DMS 273 (cell line): Measurements from ENCODE around the gene NCF4.

Experiments
- DNase-seq: peaks from one replicate; lab custom pipeline; 2025; ENCODE audit not compliant: unreplicated experiment; lab: John Stamatoyannopoulos, UW

NCF4 gene

GRCh38 chr22:36918586-36919284 lies 57.9 kb downstream of the NCF4 start:
- no peak for DNase-seq

DNA sequence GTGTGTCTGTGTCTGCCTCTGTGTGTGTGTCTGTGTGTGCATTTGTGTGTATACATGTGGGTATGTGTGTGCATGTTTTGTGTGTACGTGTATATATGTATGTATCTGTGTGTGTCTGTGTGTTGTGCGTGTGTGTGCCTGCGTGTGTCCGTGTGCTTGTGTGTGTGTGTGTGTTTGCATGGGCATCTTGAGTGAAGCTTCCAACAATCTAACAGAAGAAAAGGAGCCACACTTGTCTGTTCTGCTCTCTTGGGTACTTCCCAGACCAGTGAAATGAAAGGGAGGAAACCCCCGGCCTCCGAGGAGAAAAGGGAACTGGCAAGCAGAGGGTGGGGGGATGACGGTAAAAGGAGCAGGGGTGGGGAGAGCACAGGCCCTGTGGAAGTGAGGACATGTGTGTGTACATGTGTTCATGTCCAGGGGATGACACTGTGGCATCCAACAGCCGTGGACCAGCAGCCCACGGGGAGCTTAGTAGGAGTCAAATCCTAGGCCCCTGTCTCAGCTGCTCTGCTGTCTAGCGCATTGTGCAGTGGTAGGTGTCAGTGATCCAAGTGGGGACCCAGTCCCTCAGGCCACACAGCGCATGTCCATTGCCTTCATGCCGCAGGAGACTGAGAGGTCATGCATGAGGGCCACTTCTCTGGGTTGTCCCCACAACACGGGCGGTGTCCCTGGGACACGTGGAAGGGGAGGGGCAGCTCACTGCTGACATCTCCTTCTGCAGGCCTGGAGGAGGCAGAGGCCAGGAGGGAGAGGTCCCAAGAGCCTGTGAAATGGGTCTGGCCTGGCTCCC lies 60.7 kb downstream of the NCF4 start:
- DNase-seq: no peak

GRCh38 chr22:36922105-36922608 lies 61.4 kb downstream of the NCF4 start:
- DNase-seq: no peak

DNA sequence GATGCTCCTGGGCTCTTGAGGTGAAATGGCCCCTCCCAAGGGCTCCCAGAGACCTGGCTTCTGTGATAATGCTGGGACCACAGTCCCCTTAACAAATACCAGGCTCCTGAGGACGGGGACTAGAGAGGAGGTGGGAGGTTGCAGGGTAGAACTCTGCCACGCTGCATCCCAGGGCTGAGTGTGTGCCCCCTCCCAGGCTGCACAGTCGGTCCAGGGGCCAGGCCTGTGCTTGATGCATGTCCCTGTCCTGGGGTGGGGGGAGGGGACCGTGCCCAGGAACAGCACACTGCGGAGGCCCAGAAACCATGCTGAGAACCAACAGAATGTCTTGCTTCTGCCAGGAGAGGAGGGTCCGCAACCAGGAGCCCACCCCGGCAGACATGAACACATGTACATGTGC lies 61.9 kb downstream of the NCF4 start:
- DNase-seq: no peak

DNA sequence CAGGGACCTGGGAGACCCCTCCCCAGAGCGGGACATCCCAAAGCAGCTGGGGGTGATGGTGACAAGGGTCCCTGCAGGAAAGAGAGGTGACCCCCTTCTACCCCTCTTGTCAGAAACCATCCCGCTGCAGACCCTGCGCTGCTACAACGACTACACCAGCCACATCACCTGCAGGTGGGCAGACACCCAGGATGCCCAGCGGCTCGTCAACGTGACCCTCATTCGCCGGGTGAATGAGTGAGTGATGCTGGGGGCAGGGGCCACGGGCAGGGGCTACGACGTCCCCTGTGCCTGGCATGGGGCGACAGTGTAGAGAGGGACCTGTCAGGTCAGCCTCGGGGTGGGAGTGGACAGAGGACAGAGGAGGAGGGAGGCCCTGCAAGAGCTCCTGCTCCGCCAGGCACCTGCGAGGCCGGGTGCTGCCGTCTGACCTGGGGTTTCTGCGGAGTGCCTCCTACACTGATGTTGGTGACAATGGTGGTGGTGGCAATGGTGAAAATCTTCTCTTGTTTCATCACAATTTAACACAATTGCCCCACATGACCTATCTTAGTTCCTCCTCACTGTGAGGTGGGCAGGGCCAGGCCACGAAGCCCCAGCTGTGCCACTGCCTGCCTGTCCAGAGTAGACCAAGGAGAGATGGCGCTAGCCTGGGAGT lies 62.5 kb downstream of the NCF4 start:
- no peak for DNase-seq

- DNase-seq: no peak
Measured at GRCh38 chr22:36924151-36924698, 63.4 kb downstream of the NCF4 start.

DNA sequence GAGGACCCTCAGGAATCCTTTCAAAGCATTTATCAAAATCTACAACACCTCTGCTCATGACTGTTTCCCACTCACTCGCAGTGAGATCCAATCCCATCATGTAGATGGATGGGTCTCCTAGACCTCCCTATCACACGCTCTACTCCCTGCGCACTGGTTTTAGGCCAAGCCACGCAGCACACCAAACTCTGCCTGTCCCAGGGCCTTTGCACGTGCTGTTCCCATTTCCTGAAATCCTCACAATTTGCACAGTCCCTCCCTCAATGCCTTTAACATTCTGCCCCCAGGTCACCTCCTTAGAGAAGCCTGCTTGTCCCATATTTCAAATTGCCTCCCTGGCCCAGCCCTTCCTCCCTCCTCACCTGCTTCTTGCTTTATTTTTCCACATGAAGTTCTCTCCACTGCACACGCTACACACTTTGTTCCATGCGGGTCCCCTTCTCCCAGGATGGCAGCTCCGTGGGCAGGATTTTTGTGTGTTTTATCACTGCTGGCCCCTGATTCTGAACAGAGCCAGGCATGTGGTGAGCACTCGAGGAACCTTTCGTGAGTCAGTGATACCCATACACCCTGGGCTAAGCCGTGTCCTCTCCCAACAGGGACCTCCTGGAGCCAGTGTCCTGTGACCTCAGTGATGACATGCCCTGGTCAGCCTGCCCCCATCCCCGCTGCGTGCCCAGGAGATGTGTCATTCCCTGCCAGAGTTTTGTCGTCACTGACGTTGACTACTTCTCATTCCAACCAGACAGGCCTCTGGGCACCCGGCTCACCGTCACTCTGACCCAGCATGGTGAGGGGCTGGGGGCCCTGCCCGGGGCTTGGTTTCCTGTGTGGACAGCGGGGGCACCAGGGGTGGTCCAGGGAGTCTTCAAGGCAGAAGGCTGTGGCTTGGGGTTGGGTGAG lies 64.8 kb downstream of the NCF4 start:
- DNase-seq: no peak

- DNase-seq: no peak
Measured at GRCh38 chr22:36926309-36926708, 65.5 kb downstream of the NCF4 start.

GRCh38 chr22:36926721-36927435 lies 66.1 kb downstream of the NCF4 start:
- no peak for DNase-seq
